HepG2 (cell line): ENCODE results near the gene SEMA6D. TPM values are rescaled to one million over a fixed set of nuclear protein-coding genes. Genes with fewer than 3 reads are reported as not detected.

ENCODE experiments used
- ATAC-seq: fragments of 200-7000 bp; cut with Tn5 transposase; 3 replicates; pipeline ENCODE4 v1.9.1; 2020; ENCODE audit warnings: mild to moderate bottlenecking, moderate library complexity
- Bru-seq: library from RNA; stranded (reverse); fragments of 400-500 nt; gene quantifications from one replicate; lab custom pipeline; 2021; lab: Mats Ljungman, UMichigan
- BruChase-seq, 2 experiments: library from RNA; stranded (reverse); fragments of 400-500 nt; gene quantifications; one replicate each; lab custom pipeline; 2021; lab: Mats Ljungman, UMichigan
- BruUV-seq: library from RNA; stranded (reverse); fragments of 400-500 nt; replicated peaks from 2 replicates; lab custom pipeline; 2021; lab: Mats Ljungman, UMichigan
- CTCF ChIA-PET: fragments of 300-600 bp; formaldehyde crosslinking; extraction: SDS; loops from one replicate; lab custom pipeline; 2021; ENCODE audit warnings: low total read pairs, inconsistent platforms, low intra/inter-chr PET ratio; lab: Yijun Ruan, JAX
- POLR2A ChIA-PET: fragments of 350-600 bp; sonication (Branson Sonifier 250); formaldehyde crosslinking; loops from one replicate; lab custom pipeline; 2020; ENCODE audit warnings: antibody characterized with exemption, inconsistent platforms; lab: Yijun Ruan, JAX
- DNase-seq: peaks from one replicate; pipeline ENCODE4 v3.0.0-alpha.2; 2015; ENCODE audit warnings: low spot score
- FAIRE-seq: peaks from 3 replicates; lab custom pipeline; 2011; peaks lifted over from hg19 to GRCh38; lab: Jason Lieb, UNC
- H2AFZ ChIP-seq: one replicate; pipeline ENCODE4 v1.6.1; 2011; ENCODE audit warnings: low read length, inconsistent platforms
- H3K27ac ChIP-seq: fragments of 300-600 bp; 3 replicates; pipeline ENCODE4 v1.8.0; 2011; ENCODE audit warnings: mixed run types, mild to moderate bottlenecking, mixed read lengths, low read length, inconsistent platforms; ENCODE audit not compliant: insufficient read depth; ENCODE audit errors: extremely low read length
- H3K27me3 ChIP-seq, 2 experiments: fragments of 200-600 bp in 1 of 2; 2 replicates in 1 of 2; 3 replicates in 1 of 2; pipeline versions ENCODE4 v1.6.0 to v1.8.0; 2011; ENCODE audit warnings: low read length in 2 of 2, mild to moderate bottlenecking in 2 of 2, moderate library complexity in 2 of 2, inconsistent platforms in 1 of 2; ENCODE audit not compliant: insufficient read depth in 2 of 2, control insufficient read depth in 1 of 2
- H3K36me3 ChIP-seq, 2 experiments: fragments of 200-600 bp in 1 of 2; replicated peaks in 1 of 2; 2 replicates in 1 of 2; 3 replicates in 1 of 2; pipeline versions ENCODE4 v1.5.1 to v1.8.0; 2011; ENCODE audit warnings: low read length in 2 of 2, inconsistent platforms in 1 of 2; ENCODE audit not compliant: insufficient read depth in 2 of 2, control insufficient read depth in 1 of 2
- H3K4me1 ChIP-seq: 2 replicates; pipeline ENCODE4 v1.5.1; 2012; ENCODE audit warnings: low read length, inconsistent platforms; ENCODE audit not compliant: insufficient read depth
- H3K4me2 ChIP-seq: 2 replicates; pipeline ENCODE4 v1.6.0; 2011; ENCODE audit warnings: low read depth, low read length, inconsistent platforms
- H3K4me3 ChIP-seq, 3 experiments: fragments of 200-600 bp in 1 of 3; sonication (generic), shearing (Covaris generic) in 1 of 3; replicated peaks in 1 of 3; 2 replicates each; pipeline ENCODE4 v1.5.1; 2011 to 2016; ENCODE audit warnings: low read length in 3 of 3, inconsistent platforms in 2 of 3, low read depth in 2 of 3, mild to moderate bottlenecking in 2 of 3, control low read depth in 1 of 3, mixed read lengths in 1 of 3; ENCODE audit not compliant: insufficient read depth in 1 of 3
- H3K79me2 ChIP-seq: one replicate; pipeline ENCODE4 v1.6.1; 2011; ENCODE audit warnings: low read length, inconsistent platforms; ENCODE audit not compliant: insufficient read depth
- H3K9ac ChIP-seq: 2 replicates; pipeline ENCODE4 v1.6.0; 2011; ENCODE audit warnings: mild to moderate bottlenecking, low read depth, low read length, inconsistent platforms; ENCODE audit not compliant: insufficient read depth
- H3K9me3 ChIP-seq: 2 replicates; pipeline ENCODE4 v1.5.1; 2012; ENCODE audit warnings: mild to moderate bottlenecking, low read length
- H4K20me1 ChIP-seq: 2 replicates; pipeline ENCODE4 v1.6.0; 2011; ENCODE audit warnings: inconsistent platforms, mild to moderate bottlenecking, low read length, moderate library complexity; ENCODE audit not compliant: insufficient read depth
- CCAR2 ChIP-seq: fragments of 200-400 bp; formaldehyde crosslinking; optimal IDR thresholded peaks from 2 replicates; pipeline ENCODE3; 2018; ENCODE audit warnings: low read depth, mild to moderate bottlenecking, low read length, moderate library complexity
- DMTF1 ChIP-seq: sonication (generic); formaldehyde crosslinking; IDR thresholded peaks from 2 replicates; pipeline ENCODE4 v1.4.0; 2020; ENCODE audit warnings: mild to moderate bottlenecking, missing genetic modification reagents
- JUNB ChIP-seq: sonication (generic); formaldehyde crosslinking; IDR thresholded peaks from 2 replicates; pipeline ENCODE4 v1.8.0; 2022; ENCODE audit warnings: missing genetic modification reagents, mild to moderate bottlenecking, borderline replicate concordance
- LCORL ChIP-seq, 2 experiments: fragments of 450-650 bp in 1 of 2; sonication (generic) in 1 of 2; formaldehyde crosslinking in 1 of 2; IDR thresholded peaks; 2 replicates each; pipeline versions ENCODE4 v1.5.0 to v1.6.1; 2017 to 2020; ENCODE audit warnings: antibody characterized with exemption in 1 of 2, missing genetic modification reagents in 1 of 2
- NCOA2 ChIP-seq: sonication (generic); formaldehyde crosslinking; IDR thresholded peaks from 2 replicates; pipeline ENCODE4 v1.8.0; 2022; ENCODE audit warnings: inconsistent platforms
- NCOA5 ChIP-seq: sonication (generic); formaldehyde crosslinking; IDR thresholded peaks from 2 replicates; pipeline ENCODE4 v1.4.0; 2020; ENCODE audit warnings: missing genetic modification reagents
- SIX1 ChIP-seq: sonication (generic); formaldehyde crosslinking; IDR thresholded peaks from 2 replicates; pipeline ENCODE4 v1.4.0; 2020; ENCODE audit warnings: missing genetic modification reagents, borderline replicate concordance
- TMF1 ChIP-seq: sonication (generic); formaldehyde crosslinking; IDR thresholded peaks from 2 replicates; pipeline ENCODE4 v1.8.1; 2022; ENCODE audit warnings: low read depth, missing genetic modification reagents
- XRCC5 ChIP-seq: fragments of 200-400 bp; formaldehyde crosslinking; optimal IDR thresholded peaks from 2 replicates; pipeline ENCODE3; 2017; ENCODE audit warnings: mild to moderate bottlenecking, low read length
- YEATS4 ChIP-seq: sonication (generic); formaldehyde crosslinking; IDR thresholded peaks from 2 replicates; pipeline ENCODE4 v1.4.0; 2020; ENCODE audit warnings: missing genetic modification reagents, borderline replicate concordance
- ZC3H13 ChIP-seq: sonication (generic); formaldehyde crosslinking; IDR thresholded peaks from 2 replicates; pipeline ENCODE4 v1.8.1; 2023; ENCODE audit warnings: mild to moderate bottlenecking, missing genetic modification reagents, moderate library complexity
- ZNF441 ChIP-seq: sonication (generic); formaldehyde crosslinking; IDR thresholded peaks from 2 replicates; pipeline ENCODE4 v1.7.0; 2021; ENCODE audit warnings: missing genetic modification reagents, borderline replicate concordance
- ZSCAN20 ChIP-seq: sonication (generic); formaldehyde crosslinking; IDR thresholded peaks from 2 replicates; pipeline ENCODE4 v1.4.0; 2020; ENCODE audit warnings: missing genetic modification reagents, mild to moderate bottlenecking, borderline replicate concordance
- WGBS: methylation state at CpG from one replicate; pipeline ENCODE4 v1.1.6; 2017; ENCODE audit warnings: low lambda C conversion rate; 5-methylcytosine and 5-hydroxymethylcytosine counted together
- in situ Hi-C: cut with HindIII; loops from 2 replicates; pipeline ENCODE4 v1.10.0; 2017; ENCODE audit warnings: low pct_unique_long_range_greater_than_20kb; ENCODE audit not compliant: extremely low pct_ligation_motif_present
- intact Hi-C: fragments of 100-400 bp; cut with micrococcal nuclease; formaldehyde crosslinking; loops from one replicate; pipeline ENCODE4 v1.10.0; 2022; ENCODE audit not compliant: unreplicated experiment
- long read RNA-seq, 2 experiments: library from RNA in 1 of 2; library from polyadenylated mRNA in 1 of 2; stranded (forward) in 1 of 2; unstranded in 1 of 2; transcript quantifications; one replicate each; pipeline ENCODE4 v2.0.0, GENCODE V29; 2019 to 2022
- polyA minus RNA-seq, 3 experiments: library from RNA; depleted of rRNA, polyadenylated mRNA; stranded (reverse); fragments of >200 nt; gene quantifications; 2 replicates each; pipeline ENCODE4 v1.2.3, GENCODE V29; 2011; ENCODE audit warnings: low replicate concordance in 1 of 3
- polyA plus RNA-seq, 8 experiments: library from polyadenylated mRNA; depleted of rRNA in 3 of 8; stranded (reverse) in 7 of 8; unstranded in 1 of 8; fragments of >200 nt; fragmentation: Illumina TruSeq in 4 of 8; extraction: Trizol in 4 of 8; gene quantifications; 2 replicates each; pipeline versions ENCODE4 v1.2.1 to v1.2.3, GENCODE V29; 2011 to 2016; ENCODE audit warnings: low read depth in 4 of 8, missing spikeins in 1 of 8, mixed read lengths in 1 of 8; ENCODE audit not compliant: insufficient read depth in 1 of 8
- total RNA-seq, 5 experiments: library from RNA; depleted of rRNA; stranded (reverse); fragments of >200 nt; fragmentation: Illumina TruSeq; extraction: Trizol; gene quantifications; 2 replicates each; pipeline ENCODE4 v1.2.3, GENCODE V29; 2016; ENCODE audit warnings: low read depth in 1 of 5

Gene SEMA6D
- total RNA-seq (2016; rRNA removed; fragmentation: Illumina TruSeq; extraction: Trizol), result not detected in 2 replicates
- total RNA-seq (2016; cell fraction: cytosol; rRNA removed; fragmentation: Illumina TruSeq; extraction: Trizol; ENCODE audit: low read depth), result not detected in 2 replicates
- not detected in 2 replicates for total RNA-seq (2016; cell fraction: insoluble cytoplasmic fraction; rRNA removed; fragmentation: Illumina TruSeq; extraction: Trizol)
- not detected in 2 replicates for total RNA-seq (2016; cell fraction: membrane; rRNA removed; fragmentation: Illumina TruSeq; extraction: Trizol)
- total RNA-seq (2016; cell fraction: nucleus; rRNA removed; fragmentation: Illumina TruSeq; extraction: Trizol), result not detected in 2 replicates
- not detected in 2 replicates for polyA plus RNA-seq (2011; rRNA removed)
- not detected in 2 replicates for polyA plus RNA-seq (2011; cell fraction: cytosol; rRNA removed)
- polyA plus RNA-seq (2011; cell fraction: nucleus; rRNA removed), result not detected in 2 replicates
- not detected in 2 replicates for polyA plus RNA-seq (2012)
- polyA plus RNA-seq (2016; cell fraction: cytosol; fragmentation: Illumina TruSeq; extraction: Trizol; ENCODE audit: low read depth), result not detected in 2 replicates
- polyA plus RNA-seq (2016; cell fraction: insoluble cytoplasmic fraction; fragmentation: Illumina TruSeq; extraction: Trizol; ENCODE audit: low read depth), result not detected in 2 replicates
- not detected in 2 replicates for polyA plus RNA-seq (2016; cell fraction: membrane; fragmentation: Illumina TruSeq; extraction: Trizol; ENCODE audit: low read depth)
- not detected in 2 replicates for polyA plus RNA-seq (2016; cell fraction: nucleus; fragmentation: Illumina TruSeq; extraction: Trizol; ENCODE audit: insufficient read depth, low read depth)
- polyA minus RNA-seq (2011; rRNA and poly(A)+ RNA removed; ENCODE audit: low replicate concordance), result 61.4 TPM in 1 of 2 replicates, not detected in the other
- polyA minus RNA-seq (2011; cell fraction: cytosol; rRNA and poly(A)+ RNA removed), result 0.35 TPM in 1 of 2 replicates, not detected in the other
- polyA minus RNA-seq (2011; cell fraction: nucleus; rRNA and poly(A)+ RNA removed), result 0.26 TPM in 1 of 2 replicates, not detected in the other
- Bru-seq, nascent RNA, result percentile 0 among the genes with signal in this experiment
- BruChase-seq, experiment 1, labeled RNA remaining after a 6-hour chase, result percentile 0 among the genes with signal in this experiment
- BruChase-seq, experiment 2, labeled RNA remaining after a 2-hour chase, result percentile 0 among the genes with signal in this experiment
- long read RNA-seq, experiment 1, result 0 reads
- long read RNA-seq, experiment 2, result 0 reads

- WGBS, result 8% methylated on average over 13 of the region's 40 CpGs
- Histone ChIP-seq H3K79me2 (no peaks in the 10 kb centered on the region), H3K4me3 (peak within 1 kb of the TSS in 1 of 3 experiments; percentile 46; a peak in 1 of 6 replicates), H3K4me1 (no peaks in the 10 kb centered on the region), H3K4me2 (peak within 1 kb of the TSS; percentile 51), H3K9me3 (no peaks in the 10 kb centered on the region), H2AFZ (no peak within 1 kb of the TSS), H3K27me3 (peaks cover 2 to 38% of the 10 kb centered on the region in 2 experiments; a peak in 3 of 5 replicates), H3K27ac (no peak within 1 kb of the TSS), H3K36me3 (no peaks in the 10 kb centered on the region), H4K20me1 (no peaks in the 10 kb centered on the region), H3K9ac (no peak within 1 kb of the TSS)
- peak; percentile 93 for ATAC-seq
- FAIRE-seq, result no peak
- TF ChIP-seq YEATS4 (CRISPR knock-in tag) (no peak), XRCC5 (peak; percentile 22), TMF1 (no peak), SIX1 (CRISPR knock-in tag) (peak; percentile 73), NCOA2 (CRISPR knock-in tag) (no peak), ZC3H13 (CRISPR knock-in tag) (no peak), ZSCAN20 (CRISPR knock-in tag) (no peak), NCOA5 (CRISPR knock-in tag) (no peak), LCORL (IDR thresholded peaks at IDR 0.05) (no peak), LCORL (CRISPR knock-in tag; IDR thresholded peaks at IDR 0.05) (no peak), CCAR2 (no peak), JUNB (no peak), ZNF441 (peak; percentile 56), DMTF1 (no peak)
- BruUV-seq, result no TSS peak
- in situ Hi-C loops, result no loop called here
- ChIA-PET CTCF (no interaction called here), POLR2A (no interaction called here)
- peak; percentile 4 for DNase-seq
- intact Hi-C loops, result no loop called here
Measured at GRCh38 chr15:47717036-47717612, at the start of gene SEMA6D. Gene SEMA6D, plus strand, starts transcription at chr15:47717505. Its CDS starts 42,294 bp downstream, at chr15:47759799.
